H9 (cell line): ENCODE measurements around the gene MXI1. TPM values are rescaled to one million over a fixed set of nuclear protein-coding genes. Genes with fewer than 3 reads are reported as not detected.

Experiments used
- DNase-seq: peaks from one replicate; pipeline ENCODE4 v3.0.0-alpha.2; 2017
- H2AFZ ChIP-seq: one replicate; pipeline ENCODE4 v1.6.1; 2013; ENCODE audit warnings: mild to moderate bottlenecking, low read length, control low read depth, moderate library complexity
- H2AK5ac ChIP-seq: 2 replicates; pipeline ENCODE4 v1.6.1; 2013; ENCODE audit warnings: low read length, control low read depth, mixed read lengths; ENCODE audit not compliant: insufficient read length
- H2BK120ac ChIP-seq: one replicate; pipeline ENCODE4 v1.6.1; 2013; ENCODE audit warnings: low read depth, mild to moderate bottlenecking, low read length, control low read depth, inconsistent platforms; ENCODE audit not compliant: poor library complexity, severe bottlenecking
- H2BK12ac ChIP-seq: 2 replicates; pipeline ENCODE4 v1.6.1; 2013; ENCODE audit warnings: low read length, control low read depth, mixed read lengths, low read depth; ENCODE audit not compliant: insufficient read length
- H2BK15ac ChIP-seq: 2 replicates; pipeline ENCODE4 v1.6.1; 2013; ENCODE audit warnings: low read depth, low read length, control low read depth
- H2BK20ac ChIP-seq: one replicate; pipeline ENCODE4 v1.6.1; 2013; ENCODE audit warnings: low read depth, mild to moderate bottlenecking, low read length, control low read depth, inconsistent platforms; ENCODE audit not compliant: poor library complexity, severe bottlenecking
- H2BK5ac ChIP-seq: 2 replicates; pipeline ENCODE4 v1.6.1; 2013; ENCODE audit warnings: low read length, control low read depth, mixed read lengths; ENCODE audit not compliant: insufficient read length
- H3K14ac ChIP-seq: 2 replicates; pipeline ENCODE4 v1.6.1; 2013; ENCODE audit warnings: low read length, control low read depth; ENCODE audit not compliant: insufficient read depth
- H3K18ac ChIP-seq: 2 replicates; pipeline ENCODE4 v1.6.1; 2013; ENCODE audit warnings: low read depth, mild to moderate bottlenecking, mixed read lengths, low read length, control low read depth; ENCODE audit not compliant: insufficient read length
- H3K23ac ChIP-seq: 2 replicates; pipeline ENCODE4 v1.6.1; 2013; ENCODE audit warnings: low read length, control low read depth, mixed read lengths, low read depth; ENCODE audit not compliant: insufficient read length
- H3K23me2 ChIP-seq: 2 replicates; pipeline ENCODE4 v1.6.1; 2013; ENCODE audit warnings: low read depth, mild to moderate bottlenecking, mixed read lengths, low read length, control low read depth; ENCODE audit not compliant: insufficient read length, poor library complexity, severe bottlenecking
- H3K27ac ChIP-seq: 2 replicates; pipeline ENCODE4 v1.5.1; 2013; ENCODE audit warnings: low read length, control low read depth, mixed read lengths, low read depth; ENCODE audit not compliant: insufficient read length
- H3K27me3 ChIP-seq: 2 replicates; pipeline ENCODE4 v1.6.1; 2013; ENCODE audit warnings: low read length, control low read depth, inconsistent platforms; ENCODE audit not compliant: insufficient read depth
- H3K4ac ChIP-seq: 2 replicates; pipeline ENCODE4 v1.6.1; 2013; ENCODE audit warnings: low read depth, mild to moderate bottlenecking, control low read depth, inconsistent platforms, low read length, moderate library complexity
- H3K4me1 ChIP-seq: 2 replicates; pipeline ENCODE4 v1.6.1; 2013; ENCODE audit warnings: low read length, control low read depth, inconsistent platforms; ENCODE audit not compliant: insufficient read depth
- H3K4me2 ChIP-seq: 2 replicates; pipeline ENCODE4 v1.6.1; 2013; ENCODE audit warnings: low read length, control low read depth, mixed read lengths; ENCODE audit not compliant: insufficient read length, insufficient read depth
- H3K56ac ChIP-seq: 2 replicates; pipeline ENCODE4 v1.6.1; 2013; ENCODE audit warnings: low read depth, mild to moderate bottlenecking, mixed read lengths, low read length, control low read depth; ENCODE audit not compliant: insufficient read length
- H3K79me1 ChIP-seq: 2 replicates; pipeline ENCODE4 v1.6.1; 2013; ENCODE audit warnings: low read depth, mild to moderate bottlenecking, moderate library complexity, low read length, control low read depth, inconsistent platforms; ENCODE audit not compliant: insufficient read depth, poor library complexity, severe bottlenecking
- H3K79me2 ChIP-seq: 2 replicates; pipeline ENCODE4 v1.6.1; 2013; ENCODE audit warnings: low read length, control low read depth, inconsistent platforms; ENCODE audit not compliant: insufficient read depth
- H3K9ac ChIP-seq: 2 replicates; pipeline ENCODE4 v1.6.1; 2013; ENCODE audit warnings: low read length, control low read depth, mixed read lengths; ENCODE audit not compliant: insufficient read length; ENCODE audit errors: extremely low read depth
- H3K9me3 ChIP-seq: one replicate; pipeline ENCODE4 v1.6.1; 2013; ENCODE audit warnings: low read depth, low read length, inconsistent platforms; ENCODE audit not compliant: control insufficient read depth
- H3T11ph ChIP-seq: one replicate; pipeline ENCODE4 v1.6.1; 2013; ENCODE audit warnings: mild to moderate bottlenecking, low read length, control low read depth, inconsistent platforms
- H4K20me1 ChIP-seq: one replicate; pipeline ENCODE4 v1.6.1; 2013; ENCODE audit not compliant: control insufficient read depth, insufficient read length, insufficient read depth
- H4K5ac ChIP-seq: 2 replicates; pipeline ENCODE4 v1.6.1; 2013; ENCODE audit warnings: low read depth, mild to moderate bottlenecking, mixed read lengths, low read length, control low read depth; ENCODE audit not compliant: insufficient read length
- H4K8ac ChIP-seq: replicated peaks from 2 replicates; pipeline ENCODE4 v1.6.1; 2013; ENCODE audit warnings: low read length, control low read depth, mixed read lengths, low read depth; ENCODE audit not compliant: insufficient read length
- H4K91ac ChIP-seq: 2 replicates; pipeline ENCODE4 v1.6.1; 2013; ENCODE audit warnings: low read depth, mild to moderate bottlenecking, moderate library complexity, mixed read lengths, low read length, control low read depth; ENCODE audit not compliant: insufficient read length
- H3K27ac Mint-ChIP-seq, 3 experiments: 2 replicates in 2 of 3; 3 replicates in 1 of 3; pipeline ENCODE4 v1.8.0; 2020 to 2021; ENCODE audit warnings: mixed read lengths in 3 of 3, mild to moderate bottlenecking in 1 of 3, moderate library complexity in 1 of 3
- H3K27me3 Mint-ChIP-seq: 2 replicates; pipeline ENCODE4 v1.8.0; 2021; ENCODE audit warnings: low read depth, mild to moderate bottlenecking, moderate library complexity, mixed read lengths
- H3K36me3 Mint-ChIP-seq, 3 experiments: 2 replicates in 2 of 3; 3 replicates in 1 of 3; pipeline ENCODE4 v1.8.0; 2020 to 2021; ENCODE audit warnings: low read depth in 3 of 3, mixed read lengths in 3 of 3; ENCODE audit not compliant: insufficient read depth in 1 of 3
- H3K4me1 Mint-ChIP-seq, 2 experiments: 2 replicates each; pipeline ENCODE4 v1.8.0; 2020; ENCODE audit warnings: mixed read lengths in 2 of 2
- H3K4me3 Mint-ChIP-seq, 2 experiments: 2 replicates in 1 of 2; 3 replicates in 1 of 2; pipeline ENCODE4 v1.8.0; 2020 to 2021; ENCODE audit warnings: mild to moderate bottlenecking in 2 of 2, mixed read lengths in 2 of 2, moderate library complexity in 1 of 2
- H3K9me3 Mint-ChIP-seq, 2 experiments: 2 replicates in 1 of 2; 3 replicates in 1 of 2; pipeline ENCODE4 v1.8.0; 2020; ENCODE audit warnings: mild to moderate bottlenecking in 2 of 2, mixed read lengths in 2 of 2, moderate library complexity in 1 of 2
- WGBS: extraction: QIAGEN DNeasy Blood & Tissue Kit; methylation state at CpG from one replicate; pipeline ENCODE4 v1.1.7; 2013; ENCODE audit warnings: missing lambda C conversion rate, low lambda C conversion rate, mixed read lengths; ENCODE audit not compliant: insufficient read length; ENCODE audit errors: extremely low coverage; 5-methylcytosine and 5-hydroxymethylcytosine counted together
- total RNA-seq: library from RNA; stranded (reverse); gene quantifications from 2 replicates; pipeline ENCODE4 v1.2.1, GENCODE V29; 2021
- TF ChIP-seq, protein P1 (sequence below): fragments of 200-600 bp; sonication (generic); conservative IDR thresholded peaks from 3 replicates; pipeline ENCODE4 v1.8.0; 2021; ENCODE audit warnings: antibody characterized with exemption, mild to moderate bottlenecking

The MXI1 gene
- total RNA-seq, 1 experiment from 2014 or later, result 5.6 TPM

DNA sequence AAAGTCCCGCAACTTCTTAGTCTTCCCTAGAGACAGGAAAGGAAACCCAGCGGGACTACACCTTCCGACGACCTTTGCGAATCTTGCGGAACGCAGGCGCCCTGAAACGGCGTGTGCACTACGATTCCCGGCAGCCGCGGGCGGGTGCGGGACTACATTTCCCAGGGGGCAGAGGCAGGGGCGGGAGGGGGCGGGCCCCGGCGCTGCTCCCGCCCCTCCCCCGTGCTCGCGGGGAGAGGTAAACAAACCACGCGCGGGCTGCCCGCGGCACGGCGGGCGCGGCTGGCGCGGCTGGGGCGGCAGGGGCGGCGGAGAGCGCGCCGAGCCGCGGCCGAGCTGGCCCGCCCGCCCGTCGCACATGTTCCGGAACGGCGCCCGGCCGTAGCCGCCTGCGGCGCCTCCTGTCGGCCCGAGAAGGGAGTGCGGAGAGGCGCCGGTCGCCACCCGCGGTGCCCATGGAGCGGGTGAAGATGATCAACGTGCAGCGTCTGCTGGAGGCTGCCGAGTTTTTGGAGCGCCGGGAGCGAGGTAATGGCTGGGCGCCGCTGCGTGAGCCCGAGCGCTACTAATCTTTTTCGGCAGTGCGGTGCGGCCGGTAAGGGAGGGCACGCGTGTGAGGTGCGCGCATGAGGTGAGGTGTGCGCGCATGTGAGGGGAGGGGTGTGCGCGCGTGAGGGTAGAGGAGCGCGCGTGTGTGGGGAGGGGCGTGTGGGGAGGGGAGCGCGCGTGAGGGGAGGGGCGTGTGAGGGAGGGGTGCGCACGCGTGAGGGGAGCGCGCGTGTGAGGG is 18.5 kb downstream of the MXI1 start:
- Histone ChIP-seq H3K27me3 (no peaks in the 10 kb centered on the region), H3K9me3 (no peaks in the 10 kb centered on the region), H3K4me2 (peak overlapping the region; percentile 28), H4K8ac (no peak overlapping the region), H3K9ac (no peak overlapping the region), H2BK12ac (no peak overlapping the region), H4K20me1 (no peaks in the 10 kb centered on the region), H3K23ac (no peak overlapping the region), H2BK5ac (no peak overlapping the region), H3K56ac (no peak overlapping the region), H3K27ac (no peak overlapping the region), H3K18ac (no peak overlapping the region), H4K91ac (no peak overlapping the region), H2BK15ac (no peak overlapping the region), H2AK5ac (no peak overlapping the region), H2BK20ac (no peak overlapping the region), H4K5ac (no peak overlapping the region), H2BK120ac (no peak overlapping the region), H3K23me2 (peaks cover 7% of the 10 kb centered on the region), H3K79me2 (no peaks in the 10 kb centered on the region), H2AFZ (no peak overlapping the region), H3K79me1 (no peaks in the 10 kb centered on the region), H3K14ac (no peak overlapping the region), H3T11ph (no peak overlapping the region), H3K4me1 (peaks cover 7% of the 10 kb centered on the region; the same call in 1 of the 2 replicates), H3K4ac (no peak overlapping the region)
- WGBS, result no CpG with 5 or more reads among the region's 103 CpGs
- peak; percentile 93 for DNase-seq
- TF ChIP-seq, protein P1, sequence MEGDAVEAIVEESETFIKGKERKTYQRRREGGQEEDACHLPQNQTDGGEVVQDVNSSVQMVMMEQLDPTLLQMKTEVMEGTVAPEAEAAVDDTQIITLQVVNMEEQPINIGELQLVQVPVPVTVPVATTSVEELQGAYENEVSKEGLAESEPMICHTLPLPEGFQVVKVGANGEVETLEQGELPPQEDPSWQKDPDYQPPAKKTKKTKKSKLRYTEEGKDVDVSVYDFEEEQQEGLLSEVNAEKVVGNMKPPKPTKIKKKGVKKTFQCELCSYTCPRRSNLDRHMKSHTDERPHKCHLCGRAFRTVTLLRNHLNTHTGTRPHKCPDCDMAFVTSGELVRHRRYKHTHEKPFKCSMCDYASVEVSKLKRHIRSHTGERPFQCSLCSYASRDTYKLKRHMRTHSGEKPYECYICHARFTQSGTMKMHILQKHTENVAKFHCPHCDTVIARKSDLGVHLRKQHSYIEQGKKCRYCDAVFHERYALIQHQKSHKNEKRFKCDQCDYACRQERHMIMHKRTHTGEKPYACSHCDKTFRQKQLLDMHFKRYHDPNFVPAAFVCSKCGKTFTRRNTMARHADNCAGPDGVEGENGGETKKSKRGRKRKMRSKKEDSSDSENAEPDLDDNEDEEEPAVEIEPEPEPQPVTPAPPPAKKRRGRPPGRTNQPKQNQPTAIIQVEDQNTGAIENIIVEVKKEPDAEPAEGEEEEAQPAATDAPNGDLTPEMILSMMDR, result peak; percentile 71
- Mint-ChIP-seq H3K9me3 (no peaks in the 10 kb centered on the region), H3K36me3 (peaks cover 2 to 5% (median 2%) of the 10 kb centered on the region in 3 experiments; a peak in 2 of 7 replicates), H3K27me3 (peaks cover 40% of the 10 kb centered on the region), H3K4me3 (peak overlapping the region; percentile 90 to 94), H3K27ac (peak overlapping the region; percentile 87 to 98 (median 97)), H3K4me1 (peaks cover 36 to 37% of the 10 kb centered on the region in 2 experiments)
